AG10803 (cell line): Measurements from ENCODE around the gene RNU5D-1.

Experiments used
- DNase-seq: peaks from one replicate; pipeline ENCODE4 v3.0.0; 2010; ENCODE audit warnings: low read depth
- H3K4me3 ChIP-seq: 2 replicates; pipeline ENCODE4 v1.5.1; 2011; ENCODE audit warnings: mild to moderate bottlenecking, low read length, control low read depth
- TF ChIP-seq, protein P1 (sequence below): conservative IDR thresholded peaks from 2 replicates; pipeline ENCODE4 v1.5.1; 2011; ENCODE audit warnings: mild to moderate bottlenecking, low read length, control low read depth, inconsistent platforms

RNU5D-1 gene

DNA sequence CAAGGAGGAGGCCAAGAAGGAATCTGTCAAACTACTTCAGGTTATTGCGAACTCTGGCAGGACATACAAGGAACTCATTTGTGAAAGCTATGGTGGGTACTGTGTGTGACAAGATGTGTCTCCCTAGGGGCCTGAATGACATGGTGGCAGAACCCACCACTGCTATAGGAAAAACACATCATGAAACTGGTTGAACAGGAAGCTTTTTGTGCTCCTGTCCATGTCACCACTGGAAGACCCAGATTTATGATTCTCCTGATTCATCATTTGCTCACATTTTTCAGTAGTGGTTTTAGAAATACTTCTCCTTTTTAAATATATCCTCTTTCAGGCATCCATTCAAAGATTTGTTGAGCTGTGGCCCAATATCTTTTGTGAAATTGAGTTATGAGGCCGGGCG is 32.8 kb downstream of the RNU5D-1 start:
- no peak overlapping the region for H3K4me3 ChIP-seq

DNA sequence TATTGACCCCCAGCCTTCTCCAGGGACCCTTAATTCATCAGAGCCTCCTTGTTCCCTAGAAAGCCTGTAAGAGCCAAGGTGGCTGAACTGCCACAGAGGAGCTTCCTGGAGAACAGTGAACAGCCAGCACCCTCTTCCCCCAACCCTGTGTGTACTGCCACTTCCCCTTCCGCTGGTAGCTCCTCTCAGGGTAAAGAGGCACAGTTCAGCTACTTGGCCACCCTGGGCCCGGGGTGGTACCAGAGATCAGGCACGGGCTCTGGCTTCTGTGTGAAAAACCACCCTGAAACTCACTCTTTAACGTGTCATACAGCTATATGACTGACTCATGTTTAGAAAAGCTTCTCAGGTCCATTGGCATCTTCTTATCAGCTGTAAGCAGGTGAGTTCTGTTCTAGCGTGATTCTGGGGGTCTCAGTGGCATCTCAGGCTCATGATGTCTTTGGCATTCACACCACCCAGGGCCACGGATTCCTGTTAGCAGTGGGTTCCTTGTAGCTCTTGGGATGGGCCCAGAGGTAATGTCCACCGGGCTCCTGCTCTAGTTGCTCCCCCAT is 34.1 kb downstream of the RNU5D-1 start:
- TF ChIP-seq, protein P1, sequence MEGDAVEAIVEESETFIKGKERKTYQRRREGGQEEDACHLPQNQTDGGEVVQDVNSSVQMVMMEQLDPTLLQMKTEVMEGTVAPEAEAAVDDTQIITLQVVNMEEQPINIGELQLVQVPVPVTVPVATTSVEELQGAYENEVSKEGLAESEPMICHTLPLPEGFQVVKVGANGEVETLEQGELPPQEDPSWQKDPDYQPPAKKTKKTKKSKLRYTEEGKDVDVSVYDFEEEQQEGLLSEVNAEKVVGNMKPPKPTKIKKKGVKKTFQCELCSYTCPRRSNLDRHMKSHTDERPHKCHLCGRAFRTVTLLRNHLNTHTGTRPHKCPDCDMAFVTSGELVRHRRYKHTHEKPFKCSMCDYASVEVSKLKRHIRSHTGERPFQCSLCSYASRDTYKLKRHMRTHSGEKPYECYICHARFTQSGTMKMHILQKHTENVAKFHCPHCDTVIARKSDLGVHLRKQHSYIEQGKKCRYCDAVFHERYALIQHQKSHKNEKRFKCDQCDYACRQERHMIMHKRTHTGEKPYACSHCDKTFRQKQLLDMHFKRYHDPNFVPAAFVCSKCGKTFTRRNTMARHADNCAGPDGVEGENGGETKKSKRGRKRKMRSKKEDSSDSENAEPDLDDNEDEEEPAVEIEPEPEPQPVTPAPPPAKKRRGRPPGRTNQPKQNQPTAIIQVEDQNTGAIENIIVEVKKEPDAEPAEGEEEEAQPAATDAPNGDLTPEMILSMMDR: no peak
- H3K4me3 ChIP-seq: no peak overlapping the region
- no peak for DNase-seq

More for the DNA sequence above, 32.8 kb downstream of the RNU5D-1 start:
- DNase-seq: no peak
- TF ChIP-seq, protein P1: no peak

DNA sequence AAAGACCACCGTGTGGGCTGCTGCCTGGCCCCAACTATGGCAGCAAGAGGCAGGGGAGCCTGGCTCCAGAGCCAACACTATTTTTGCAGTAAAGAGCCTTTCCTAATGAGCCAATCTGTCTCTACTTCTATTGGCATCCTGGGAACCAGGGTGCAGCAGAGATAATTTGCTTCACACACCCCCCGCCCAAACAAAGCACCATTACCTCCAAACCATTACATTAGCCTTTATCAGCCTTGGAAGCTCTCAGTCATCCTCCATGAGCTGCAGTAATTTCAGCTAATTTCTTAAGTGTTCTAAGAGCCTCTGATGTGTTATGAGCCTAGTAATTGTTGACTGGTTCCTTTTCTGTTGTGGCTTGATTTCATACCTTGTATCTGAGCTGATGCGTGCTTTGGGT is 34.9 kb downstream of the RNU5D-1 start:
- TF ChIP-seq, protein P1: no peak
- no peak for DNase-seq
- no peak overlapping the region for H3K4me3 ChIP-seq

DNA sequence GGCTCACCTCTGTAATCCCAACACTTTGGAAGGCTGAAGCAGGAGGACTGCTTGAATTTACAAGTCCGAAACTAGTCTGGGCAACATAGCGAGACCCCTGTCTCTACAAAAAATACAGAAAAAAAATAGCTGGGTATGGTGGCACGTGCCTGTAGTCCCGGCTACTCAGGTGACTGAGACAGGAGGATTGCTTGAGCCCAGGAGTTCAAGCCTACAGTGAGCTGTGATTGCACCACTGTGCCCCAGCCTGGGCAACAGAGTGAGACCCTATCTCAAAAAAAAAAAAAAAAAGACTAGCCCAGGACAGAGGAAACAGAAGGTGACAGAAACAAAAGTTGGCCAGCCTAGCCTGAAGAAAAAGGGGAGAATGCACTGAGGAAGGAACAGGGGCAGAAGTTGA is 35.3 kb downstream of the RNU5D-1 start:
- DNase-seq: no peak
- TF ChIP-seq, protein P1: no peak
- no peak overlapping the region for H3K4me3 ChIP-seq

DNA sequence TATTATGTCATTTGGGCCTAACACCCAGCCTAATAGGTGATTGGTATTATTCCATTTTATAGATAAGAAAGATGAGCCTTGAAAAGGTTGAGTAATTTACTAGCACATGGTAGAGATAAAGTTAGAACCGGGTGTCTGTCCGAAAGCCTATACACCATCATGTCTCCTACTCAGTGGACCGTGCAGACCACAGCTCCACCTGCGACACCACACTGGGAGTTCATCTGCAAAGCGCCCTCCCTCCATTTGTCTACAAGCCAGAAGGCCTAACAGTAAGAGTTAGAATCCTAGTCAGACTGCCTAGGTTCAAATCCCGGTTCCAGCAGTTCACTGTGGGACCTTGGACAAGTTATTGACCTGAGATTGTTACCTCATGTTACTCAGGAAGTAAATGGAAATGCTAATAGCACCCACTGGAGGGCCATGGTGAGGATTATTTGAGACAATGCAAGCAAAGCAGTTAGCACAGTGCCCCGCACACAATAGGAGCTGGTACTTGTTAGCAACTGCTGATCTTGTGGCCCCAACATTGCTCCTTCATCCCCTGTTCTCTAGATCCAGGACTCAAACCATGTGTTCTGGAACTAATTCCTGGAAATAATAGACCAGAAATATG is 36.0 kb downstream of the RNU5D-1 start:
- H3K4me3 ChIP-seq: no peak overlapping the region
- DNase-seq: no peak
- TF ChIP-seq, protein P1: no peak

DNA sequence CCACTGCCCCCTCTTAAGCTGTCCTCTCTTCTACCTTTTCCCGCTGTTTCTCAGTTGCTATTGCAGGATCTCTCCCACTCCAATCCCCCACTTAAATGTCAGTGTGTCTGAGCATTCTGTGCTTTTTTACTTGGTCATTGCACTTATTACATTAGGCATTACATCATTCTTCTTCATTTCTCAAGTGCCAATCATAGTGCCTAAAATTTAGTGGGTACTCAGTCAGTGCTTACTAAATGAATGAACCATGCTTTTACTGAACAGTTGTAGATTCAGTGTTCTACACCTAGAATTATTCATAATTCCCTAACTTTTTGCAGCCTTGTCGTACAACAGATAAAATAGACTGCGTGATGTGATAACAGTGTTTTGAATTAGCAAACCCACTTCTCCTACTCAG is 37.1 kb downstream of the RNU5D-1 start:
- H3K4me3 ChIP-seq: no peak overlapping the region
- DNase-seq: no peak
- TF ChIP-seq, protein P1: no peak

DNA sequence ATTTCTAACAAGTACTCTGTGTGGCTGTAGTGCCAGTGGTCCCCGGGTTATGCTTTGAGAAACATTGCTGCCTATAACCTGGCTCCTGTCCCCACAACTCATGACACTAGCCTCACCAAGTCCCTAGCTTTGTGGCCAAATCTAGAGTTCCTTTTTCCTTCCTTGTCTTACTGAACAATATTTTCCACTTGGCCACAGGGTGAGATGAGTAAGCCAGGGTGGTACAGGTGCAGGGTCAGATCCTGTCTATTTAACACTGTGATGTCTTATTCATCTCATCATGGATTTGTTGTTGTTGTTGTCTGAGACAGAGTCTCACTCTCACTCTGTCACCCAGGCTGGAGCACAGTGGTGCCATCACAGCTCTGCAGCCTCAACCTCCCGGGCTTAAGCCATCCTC is 37.8 kb downstream of the RNU5D-1 start:
- no peak overlapping the region for H3K4me3 ChIP-seq
- TF ChIP-seq, protein P1: no peak
- no peak for DNase-seq
